ENCODE results near the gene UBE2G1. TPM values are rescaled to one million over a fixed set of nuclear protein-coding genes. Genes with fewer than 3 reads are reported as not detected.
"Not testable (repeated sequence)": the region's sequence is repeated elsewhere in the genome, so short reads cannot be mapped to it uniquely, and the experiment has no call there.

Gene UBE2G1
- total and polyA plus RNA-seq, 2 of the 8 experiments (the other 6 are each of a cell fraction or from before 2014, with no cell fraction given), result 73.9 to 170 TPM

GRCh38 chr17:4350214-4350613 is 16.3 kb downstream of the UBE2G1 start:
- H4K91ac ChIP-seq (replicated peaks; ENCODE audit: insufficient read length, low read length); H3K4ac ChIP-seq (replicated peaks; ENCODE audit: insufficient read length, low read depth, low read length); H4K8ac ChIP-seq (ENCODE audit: extremely low read depth, insufficient read depth, low read length); H2BK15ac ChIP-seq (ENCODE audit: low read length); H3K4me1 ChIP-seq (replicated peaks in 1 of 4; ENCODE audit: control insufficient read depth in 3 of 4, insufficient read depth in 4 of 4, low read length in 3 of 4); H2BK12ac ChIP-seq (ENCODE audit: low read depth, low read length); H3K4me3 ChIP-seq (ENCODE audit: extremely low read depth in 1 of 4, insufficient read depth in 2 of 4, low read depth in 3 of 4, low read length in 4 of 4); H3K27ac ChIP-seq (ENCODE audit: low read depth, low read length); H3K27me3 ChIP-seq (replicated peaks in 1 of 4; ENCODE audit: control insufficient read depth in 3 of 4, extremely low read depth in 1 of 4, insufficient read depth in 3 of 4, low read length in 3 of 4); H3K23ac ChIP-seq (ENCODE audit: insufficient read length); H3K14ac ChIP-seq (ENCODE audit: insufficient read length); H3K18ac ChIP-seq (ENCODE audit: extremely low read depth, low read length); H4K5ac ChIP-seq (ENCODE audit: insufficient read length, low read depth, low read length); H2AFZ ChIP-seq (ENCODE audit: low read length); H2AK5ac ChIP-seq (ENCODE audit: low read depth, low read length); H3K36me3 ChIP-seq (ENCODE audit: control insufficient read depth in 2 of 4, insufficient read depth in 4 of 4, low read length in 3 of 4); H2BK120ac ChIP-seq (replicated peaks; ENCODE audit: low read depth, low read length); H2BK20ac ChIP-seq (ENCODE audit: low read length); H3K9ac ChIP-seq (replicated peaks in 1 of 4; ENCODE audit: extremely low read depth in 1 of 4, low read depth in 3 of 4, low read length in 3 of 4); H3K79me1 ChIP-seq (ENCODE audit: low read depth, low read length); H3K56ac ChIP-seq (replicated peaks; ENCODE audit: insufficient read length, low read depth, low read length); H3K4me2 ChIP-seq (ENCODE audit: insufficient read depth in 1 of 2, low read depth in 2 of 2, low read length in 2 of 2); FAIRE-seq; H2BK5ac ChIP-seq (ENCODE audit: low read depth, low read length); H3K23me2 ChIP-seq (ENCODE audit: low read depth, low read length); H3K9me3 ChIP-seq (ENCODE audit: insufficient read depth in 2 of 2, low read depth in 1 of 2, low read length in 1 of 2): not testable (repeated sequence)
- Histone ChIP-seq H4K20me1 (replicated peaks in 1 of 2; ENCODE audit: control insufficient read depth in 1 of 2, insufficient read depth in 2 of 2, low read length in 2 of 2) (peaks cover 21 to 27% of the 10 kb centered on the region in 2 experiments), H3K79me2 (ENCODE audit: control insufficient read depth in 1 of 2, insufficient read depth in 2 of 2, low read length in 2 of 2) (peaks cover 44 to 96% of the 10 kb centered on the region in 2 experiments)
- peak in 1 of 2 experiments; percentile 23 for DNase-seq (ENCODE audit: low read depth in 1 of 2, low spot score in 2 of 2)
- 97% methylated on average over 2 of the region's 2 CpGs; no CpG with 5 or more reads in 1 of the 2 experiments for WGBS, 2 experiments (ENCODE audit: extremely low coverage in 1 of 2, insufficient coverage in 1 of 2, insufficient read length in 1 of 2, insufficient replicate concordance in 2 of 2, low coverage in 1 of 2, low lambda C conversion rate in 2 of 2, missing lambda C conversion rate in 1 of 2)
- ChIA-PET CTCF (ENCODE audit: partially characterized antibody) (interaction anchor here (1.0 to 1.1 kb wide), 2 partner anchors 12 to 101 kb away, joined by 3 to 4 read pairs; no protein-coding TSS in a partner anchor), POLR2A (ENCODE audit: partially characterized antibody) (interaction anchor here (0.8 to 1.1 kb wide), 2 partner anchors 15 to 30 kb away, joined by 3 to 6 read pairs; no protein-coding TSS in a partner anchor)

All from H1 (cell line).